GM13976 (cell line): ENCODE data around the gene GFRA4.

Source experiments
- DNase-seq: peaks from one replicate; pipeline ENCODE4 v3.0.0; 2012; ENCODE audit warnings: low spot score
- in situ Hi-C: fragments of 300-500 bp; cut with MboI; formaldehyde crosslinking; loops from one replicate; pipeline ENCODE4 v1.12.0; 2022; ENCODE audit warnings: low sequenced_read_pairs, mixed read lengths, inconsistent platforms; ENCODE audit not compliant: unreplicated experiment
- TF ChIP-seq, protein P1 (sequence below): IDR thresholded peaks from 2 replicates; pipeline ENCODE4 v1.5.1; 2012; ENCODE audit warnings: borderline replicate concordance, mild to moderate bottlenecking; ENCODE audit not compliant: insufficient read depth; ENCODE audit errors: extremely low read depth, missing control alignments, control extremely low read depth

The GFRA4 gene

DNA sequence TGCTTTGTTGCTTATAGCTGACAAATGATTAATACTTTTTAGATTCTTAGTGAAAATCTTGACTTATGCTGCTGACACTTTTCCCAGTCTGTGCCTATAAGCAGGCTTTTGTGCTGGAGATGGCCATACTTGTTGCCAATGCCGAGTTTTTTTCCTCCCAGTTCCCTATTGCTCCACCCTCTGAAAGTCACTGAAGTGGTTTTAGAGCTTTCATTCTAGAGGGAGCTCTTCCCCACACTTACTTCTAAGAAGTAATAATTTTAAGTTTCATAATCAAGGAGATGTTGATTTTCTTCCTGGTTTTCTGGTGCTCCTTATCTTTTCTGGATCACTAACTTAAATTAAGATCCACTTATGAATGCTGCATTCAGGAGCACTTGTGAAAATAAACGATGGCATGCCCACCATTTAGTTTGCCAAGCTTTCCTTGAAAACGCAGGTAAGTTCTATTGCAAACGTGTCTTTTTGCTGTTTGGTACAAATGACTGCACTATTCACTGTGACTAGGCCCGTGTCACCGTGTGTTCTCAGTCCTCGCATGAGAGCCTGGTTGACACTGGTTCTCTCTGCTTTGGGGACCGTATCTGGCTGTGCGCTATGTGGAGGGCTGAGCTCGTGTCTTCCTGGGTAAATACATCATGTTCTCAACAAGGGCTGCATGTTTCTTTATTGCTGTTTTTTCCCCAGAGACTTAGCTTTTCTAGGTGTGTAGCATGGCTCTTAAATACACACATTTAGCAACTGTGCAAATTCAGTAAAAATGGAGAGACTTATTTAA lies 50.2 kb downstream of the GFRA4 start:
- TF ChIP-seq, protein P1, sequence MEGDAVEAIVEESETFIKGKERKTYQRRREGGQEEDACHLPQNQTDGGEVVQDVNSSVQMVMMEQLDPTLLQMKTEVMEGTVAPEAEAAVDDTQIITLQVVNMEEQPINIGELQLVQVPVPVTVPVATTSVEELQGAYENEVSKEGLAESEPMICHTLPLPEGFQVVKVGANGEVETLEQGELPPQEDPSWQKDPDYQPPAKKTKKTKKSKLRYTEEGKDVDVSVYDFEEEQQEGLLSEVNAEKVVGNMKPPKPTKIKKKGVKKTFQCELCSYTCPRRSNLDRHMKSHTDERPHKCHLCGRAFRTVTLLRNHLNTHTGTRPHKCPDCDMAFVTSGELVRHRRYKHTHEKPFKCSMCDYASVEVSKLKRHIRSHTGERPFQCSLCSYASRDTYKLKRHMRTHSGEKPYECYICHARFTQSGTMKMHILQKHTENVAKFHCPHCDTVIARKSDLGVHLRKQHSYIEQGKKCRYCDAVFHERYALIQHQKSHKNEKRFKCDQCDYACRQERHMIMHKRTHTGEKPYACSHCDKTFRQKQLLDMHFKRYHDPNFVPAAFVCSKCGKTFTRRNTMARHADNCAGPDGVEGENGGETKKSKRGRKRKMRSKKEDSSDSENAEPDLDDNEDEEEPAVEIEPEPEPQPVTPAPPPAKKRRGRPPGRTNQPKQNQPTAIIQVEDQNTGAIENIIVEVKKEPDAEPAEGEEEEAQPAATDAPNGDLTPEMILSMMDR = no peak
- in situ Hi-C loops = no loop called here
- DNase-seq = no peak

DNA sequence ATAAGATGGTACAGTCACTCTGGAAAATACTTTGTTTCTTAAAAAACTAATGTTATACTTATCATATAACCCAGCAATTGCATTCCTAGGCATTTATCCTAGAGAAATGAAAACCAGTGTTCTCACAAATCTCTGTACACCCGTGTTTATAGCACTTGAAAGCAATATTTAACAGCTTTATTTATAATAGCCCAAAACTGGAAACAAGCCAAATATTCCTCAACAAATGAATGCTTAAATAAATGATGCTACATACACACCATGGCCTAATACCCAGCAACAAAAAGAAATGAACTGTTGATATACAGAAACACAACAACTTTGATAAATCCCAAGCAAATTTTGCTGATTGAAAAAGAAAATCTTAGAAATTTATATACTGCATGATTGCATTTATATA lies 51.3 kb downstream of the GFRA4 start:
- TF ChIP-seq, protein P1 = no peak
- in situ Hi-C loops = no loop called here
- DNase-seq = no peak
